Kidney epithelial cell (primary cell): ENCODE data around the gene LEFTY1. TPM values are rescaled to one million over a fixed set of nuclear protein-coding genes. Genes with fewer than 3 reads are reported as not detected.
"Not testable (repeated sequence)": the region's sequence is repeated elsewhere in the genome, so short reads cannot be mapped to it uniquely, and the experiment has no call there.

Experiments used
- DNase-seq: peaks from one replicate; pipeline ENCODE4 v3.0.0-alpha.2; 2010; ENCODE audit warnings: low read depth
- H3K27me3 ChIP-seq: 2 replicates; pipeline ENCODE4 v1.6.0; 2011; ENCODE audit warnings: low read length; ENCODE audit not compliant: control insufficient read depth, insufficient read depth
- H3K36me3 ChIP-seq: 2 replicates; pipeline ENCODE4 v1.5.1; 2011; ENCODE audit warnings: low read length; ENCODE audit not compliant: control insufficient read depth, insufficient read depth
- H3K4me3 ChIP-seq: 2 replicates; pipeline ENCODE4 v1.5.1; 2011; ENCODE audit warnings: low read depth, mild to moderate bottlenecking, control low read depth, low read length
- total RNA-seq: library from RNA; depleted of rRNA; stranded (reverse); fragments of >200 nt; gene quantifications from 2 replicates; pipeline ENCODE4 v1.2.3, GENCODE V29; 2015
- TF ChIP-seq, protein P1 (sequence below): IDR thresholded peaks from 2 replicates; pipeline ENCODE4 v1.5.1; 2011; ENCODE audit warnings: mild to moderate bottlenecking, moderate library complexity, low read length, control low read depth, inconsistent platforms; ENCODE audit not compliant: insufficient read depth, poor library complexity, severe bottlenecking

Gene LEFTY1
- total RNA-seq, 1 donor from 2014 or later = not detected

DNA sequence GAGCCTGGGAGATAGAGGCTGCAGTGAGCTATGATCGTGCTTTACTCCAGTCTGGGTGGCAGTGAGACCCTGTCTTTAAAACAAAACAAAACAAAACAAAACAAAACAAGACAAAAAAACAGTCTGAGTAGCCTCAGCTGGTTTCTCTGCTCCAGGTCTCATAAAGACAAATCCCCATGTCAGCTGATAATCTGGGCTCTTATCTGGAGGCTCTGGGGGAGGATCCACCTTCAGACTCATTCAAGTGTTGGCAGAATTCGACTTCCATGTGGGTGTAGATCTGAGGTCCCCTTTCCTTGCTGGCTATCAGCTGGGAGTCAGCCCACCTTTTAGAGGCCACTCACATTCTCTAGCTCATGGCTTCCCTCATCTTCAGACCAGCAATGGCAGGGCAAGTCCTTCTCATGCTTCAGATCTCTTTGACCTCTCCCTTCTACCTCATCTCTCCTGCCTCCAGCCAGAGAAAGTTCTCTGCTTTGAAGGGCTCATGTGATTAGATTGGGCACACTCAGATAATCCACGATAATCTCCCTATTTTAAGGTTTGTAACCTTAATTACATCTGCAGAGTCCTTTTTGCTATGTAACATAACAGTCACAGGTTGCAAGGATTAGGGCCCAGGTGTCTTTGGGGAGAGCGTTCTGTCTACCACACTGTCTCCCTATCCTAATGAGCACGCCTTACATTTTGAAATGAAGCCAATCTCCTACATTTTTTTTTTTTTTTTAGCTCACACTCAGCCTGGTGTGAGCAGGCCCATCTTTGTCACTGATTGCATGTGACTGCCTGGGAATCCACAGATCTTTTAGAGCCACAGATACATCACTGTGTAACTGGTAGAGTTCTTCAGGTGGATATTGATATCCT is 42.6 kb upstream of the LEFTY1 start:
- TF ChIP-seq, protein P1, sequence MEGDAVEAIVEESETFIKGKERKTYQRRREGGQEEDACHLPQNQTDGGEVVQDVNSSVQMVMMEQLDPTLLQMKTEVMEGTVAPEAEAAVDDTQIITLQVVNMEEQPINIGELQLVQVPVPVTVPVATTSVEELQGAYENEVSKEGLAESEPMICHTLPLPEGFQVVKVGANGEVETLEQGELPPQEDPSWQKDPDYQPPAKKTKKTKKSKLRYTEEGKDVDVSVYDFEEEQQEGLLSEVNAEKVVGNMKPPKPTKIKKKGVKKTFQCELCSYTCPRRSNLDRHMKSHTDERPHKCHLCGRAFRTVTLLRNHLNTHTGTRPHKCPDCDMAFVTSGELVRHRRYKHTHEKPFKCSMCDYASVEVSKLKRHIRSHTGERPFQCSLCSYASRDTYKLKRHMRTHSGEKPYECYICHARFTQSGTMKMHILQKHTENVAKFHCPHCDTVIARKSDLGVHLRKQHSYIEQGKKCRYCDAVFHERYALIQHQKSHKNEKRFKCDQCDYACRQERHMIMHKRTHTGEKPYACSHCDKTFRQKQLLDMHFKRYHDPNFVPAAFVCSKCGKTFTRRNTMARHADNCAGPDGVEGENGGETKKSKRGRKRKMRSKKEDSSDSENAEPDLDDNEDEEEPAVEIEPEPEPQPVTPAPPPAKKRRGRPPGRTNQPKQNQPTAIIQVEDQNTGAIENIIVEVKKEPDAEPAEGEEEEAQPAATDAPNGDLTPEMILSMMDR = no peak
- no peaks in the 10 kb centered on the region for H3K27me3 ChIP-seq
- no peak overlapping the region for H3K4me3 ChIP-seq
- no peaks in the 10 kb centered on the region for H3K36me3 ChIP-seq
- no peak for DNase-seq

DNA sequence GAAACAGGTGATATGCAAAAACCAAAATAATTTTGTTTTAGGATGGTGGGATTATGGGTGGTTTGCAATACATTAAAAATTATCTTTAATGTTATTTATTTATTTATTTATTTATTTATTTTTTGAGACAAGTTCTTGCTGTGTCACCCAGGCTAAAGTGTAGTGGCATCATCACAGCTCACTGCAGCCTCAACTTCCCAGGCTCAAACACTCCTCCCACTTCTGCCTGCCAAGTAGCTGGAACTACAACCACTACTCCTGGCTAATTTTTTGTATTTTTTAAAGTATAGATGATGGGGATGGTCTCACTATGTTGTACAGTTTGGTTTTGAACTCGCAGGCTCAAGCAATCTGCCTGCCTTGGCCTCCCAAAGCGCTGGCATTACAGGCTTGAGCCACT is 41.6 kb upstream of the LEFTY1 start:
- Histone ChIP-seq H3K27me3 (no peaks in the 10 kb centered on the region), H3K4me3 (no peak overlapping the region), H3K36me3 (no peaks in the 10 kb centered on the region)
- DNase-seq = no peak
- TF ChIP-seq, protein P1 = no peak

DNA sequence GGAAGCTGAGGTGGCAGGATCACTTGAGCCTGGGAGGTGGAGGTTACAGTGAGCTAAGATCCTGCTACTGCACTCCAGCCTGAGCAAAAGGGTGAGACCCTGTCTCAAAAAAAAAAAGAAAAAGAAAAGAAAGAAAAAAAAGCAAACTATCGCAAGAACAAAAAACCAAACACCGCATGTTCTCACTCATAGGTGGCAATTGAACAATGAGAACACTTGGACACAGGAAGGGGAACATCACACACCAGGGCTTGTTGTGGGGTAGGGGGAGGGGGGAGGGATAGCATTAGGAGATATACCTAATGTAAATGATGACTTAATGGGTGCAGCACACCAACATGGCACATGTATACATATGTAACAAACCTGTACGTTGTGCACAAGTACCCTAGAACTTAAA is 40.5 kb upstream of the LEFTY1 start:
- H3K4me3 ChIP-seq, H3K27me3 ChIP-seq, H3K36me3 ChIP-seq, DNase-seq: not testable (repeated sequence)

DNA sequence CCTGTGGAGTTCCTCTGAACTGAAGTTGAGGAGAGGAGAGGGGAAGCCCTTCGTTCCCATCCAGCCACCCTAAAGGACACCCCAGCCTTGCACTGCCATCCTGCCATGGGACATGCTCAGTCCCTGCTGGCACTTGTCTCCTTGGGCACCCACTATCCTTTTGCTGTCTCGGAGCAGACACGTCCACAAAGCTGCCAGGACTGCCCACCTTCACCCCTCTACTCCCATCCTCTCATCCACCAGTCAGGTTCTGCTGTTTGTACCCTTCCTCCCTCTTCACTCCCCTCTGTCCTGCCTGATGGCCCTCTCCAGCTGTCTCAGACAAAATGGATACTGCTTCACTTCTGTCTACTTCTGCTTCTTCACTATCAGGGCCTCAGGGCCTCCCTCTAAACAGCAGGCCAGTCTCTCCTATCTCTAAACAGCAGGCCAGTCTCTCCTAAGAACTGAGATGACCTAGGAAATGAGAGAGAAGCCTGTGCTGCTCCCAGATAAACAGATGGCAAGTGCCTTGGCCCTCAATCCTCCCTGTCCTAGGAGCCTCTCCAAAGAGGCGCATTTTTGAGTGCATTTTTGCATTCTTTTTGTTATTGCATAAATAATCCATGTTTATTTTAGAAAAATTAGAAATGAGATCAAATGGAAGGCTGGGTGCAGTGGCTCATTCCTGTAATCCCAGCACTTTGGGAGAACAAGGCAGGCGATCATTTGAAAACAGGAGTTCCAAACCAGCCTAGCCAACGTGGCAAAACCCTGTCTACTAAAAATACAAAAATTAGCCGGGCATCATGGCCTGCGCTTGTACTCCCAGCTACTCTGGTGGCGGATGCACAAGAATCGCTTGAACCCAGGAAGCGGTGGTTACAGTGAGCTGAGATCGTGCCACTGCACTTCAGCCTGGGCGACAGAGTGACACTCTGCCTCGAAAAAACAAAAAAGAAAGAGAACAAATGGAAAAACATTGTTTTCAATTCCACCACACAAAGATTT is 39.5 kb upstream of the LEFTY1 start:
- no peak for DNase-seq
- TF ChIP-seq, protein P1 = no peak
- Histone ChIP-seq H3K36me3 (no peaks in the 10 kb centered on the region), H3K4me3 (no peak overlapping the region), H3K27me3 (no peaks in the 10 kb centered on the region)

DNA sequence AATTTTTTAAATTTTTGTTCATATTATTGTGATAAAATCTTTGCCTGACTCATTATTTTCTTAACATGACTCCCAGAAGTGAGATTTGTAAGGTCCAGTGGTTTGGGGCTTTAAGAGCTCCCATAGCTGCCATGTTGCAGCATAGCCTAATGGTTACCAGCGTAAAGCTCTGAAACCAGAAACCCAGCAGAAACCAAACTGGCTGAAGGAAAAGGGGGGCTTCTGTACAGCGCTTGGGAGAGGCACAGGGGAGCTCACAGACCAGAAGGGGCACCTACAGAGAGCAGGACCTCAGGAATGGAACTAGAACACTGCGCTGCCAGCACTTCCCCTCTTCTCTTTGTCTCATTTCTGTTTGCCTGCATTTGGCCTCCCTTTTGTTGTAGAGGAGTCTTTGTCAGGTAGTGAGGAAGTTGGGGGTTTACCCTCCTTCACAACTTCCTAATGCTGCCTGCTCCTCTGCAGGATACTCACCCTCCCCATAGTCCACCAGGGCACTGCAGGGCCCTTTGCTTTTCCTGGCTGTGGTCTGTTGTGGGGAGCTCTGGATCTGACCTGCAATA is 37.7 kb upstream of the LEFTY1 start:
- TF ChIP-seq, protein P1 = no peak
- no peaks in the 10 kb centered on the region for H3K27me3 ChIP-seq
- H3K36me3 ChIP-seq = no peaks in the 10 kb centered on the region
- DNase-seq = no peak
- no peak overlapping the region for H3K4me3 ChIP-seq
